NCI-H82 treated with DMSO at 0.1 percent for 48 hours (cell line): Measurements from ENCODE around the gene CSRNP3.
"Not testable (repeated sequence)": the region's sequence is repeated elsewhere in the genome, so short reads cannot be mapped to it uniquely, and the experiment has no call there.

Experiments used
- DNase-seq: peaks from one replicate; lab custom pipeline; 2025; ENCODE audit not compliant: unreplicated experiment; lab: John Stamatoyannopoulos, UW

CSRNP3 gene

DNA sequence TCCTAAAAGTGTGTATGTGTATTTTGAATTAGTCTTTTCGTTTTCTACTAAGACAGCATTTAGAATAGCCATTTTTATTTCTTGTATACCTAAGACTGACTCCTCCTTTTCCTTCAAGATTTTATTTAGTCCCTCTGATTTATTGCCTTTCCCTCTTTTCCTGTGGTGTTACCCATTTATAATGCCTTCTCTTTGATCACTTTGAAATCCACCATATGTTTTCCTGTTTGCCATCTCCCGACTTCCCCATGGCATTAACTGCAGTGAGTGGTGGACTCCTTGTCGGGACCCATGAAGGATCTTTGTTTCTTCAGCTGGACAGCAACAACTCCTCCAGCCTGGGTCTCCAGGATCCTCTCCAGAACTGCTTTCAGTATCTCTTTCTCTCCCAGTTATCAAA lies 160.7 kb downstream of the CSRNP3 start:
- DNase-seq, result no peak

DNA sequence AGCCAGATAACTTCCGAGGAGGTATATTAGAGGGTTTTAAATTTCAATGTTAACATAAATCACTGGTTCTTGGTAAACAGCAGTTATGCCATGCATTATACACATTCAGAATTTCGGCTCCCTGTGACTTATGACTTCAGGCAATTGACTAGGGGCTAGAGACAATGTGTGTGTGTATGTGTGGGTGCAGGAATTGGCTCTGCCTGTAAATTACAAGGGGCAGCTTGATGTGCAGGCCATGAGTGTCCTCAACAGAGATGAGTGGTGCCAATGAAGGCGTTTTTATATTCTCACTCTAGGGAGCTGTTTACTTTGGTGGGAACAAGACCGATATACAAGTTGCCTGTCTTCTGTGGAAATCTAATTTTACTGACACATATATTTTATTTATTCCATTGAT lies 161.6 kb downstream of the CSRNP3 start:
- no peak for DNase-seq

DNA sequence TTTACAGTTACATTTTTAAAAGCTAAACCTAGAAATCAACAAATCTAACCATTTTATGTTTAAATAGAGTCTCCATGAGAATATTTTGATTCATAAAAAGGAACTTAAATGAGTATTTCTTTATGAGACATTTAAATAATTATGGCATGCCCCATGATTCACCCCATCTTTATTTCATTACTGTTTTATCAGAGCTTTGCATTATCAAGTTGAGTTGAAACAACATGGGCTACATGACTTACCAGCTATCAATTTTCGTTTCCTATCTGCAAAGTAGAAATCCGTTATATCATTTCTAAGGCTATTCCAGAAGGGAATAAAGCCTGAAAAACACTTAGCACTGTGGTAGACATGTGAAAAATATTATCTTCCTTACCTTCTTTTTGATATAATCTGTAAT lies 163.1 kb downstream of the CSRNP3 start:
- no peak for DNase-seq

DNA sequence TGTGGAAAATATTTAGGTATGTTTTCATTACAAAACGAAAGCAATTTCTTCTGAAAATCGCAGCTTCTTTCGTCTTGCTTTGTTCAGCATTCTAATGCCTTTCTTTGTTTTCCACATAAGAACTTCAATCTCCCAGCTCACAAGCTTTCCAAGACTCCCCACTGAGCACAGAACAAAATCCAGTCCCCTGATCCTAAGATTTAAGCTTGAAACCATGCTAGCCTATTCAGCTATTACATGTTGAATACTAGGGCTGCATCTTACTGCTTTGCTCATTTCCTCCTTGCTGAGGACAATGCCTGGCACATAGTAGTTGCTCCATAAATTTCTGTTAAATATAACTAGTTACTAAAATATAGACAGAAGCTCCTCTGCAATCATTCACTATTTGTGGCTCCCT lies 163.9 kb downstream of the CSRNP3 start:
- no peak for DNase-seq

DNA sequence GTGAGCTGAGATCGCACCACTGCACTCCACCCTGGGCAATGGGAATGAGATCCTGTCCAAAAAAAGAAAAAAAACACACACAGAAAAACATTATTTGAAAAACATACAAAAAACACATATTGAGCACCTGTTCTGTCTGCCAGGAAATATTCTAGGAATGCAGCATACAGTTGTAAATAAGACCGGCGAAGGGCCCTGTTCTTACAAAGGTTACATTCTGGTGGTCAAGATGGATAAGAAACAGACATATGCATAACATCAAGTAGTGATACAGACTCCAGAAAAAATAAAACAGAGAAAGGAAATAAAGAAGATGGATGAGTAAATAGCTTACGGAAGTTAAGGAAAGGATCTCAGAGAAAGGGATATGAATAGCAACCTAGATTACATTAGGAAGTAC lies 164.8 kb downstream of the CSRNP3 start:
- no peak for DNase-seq

DNA sequence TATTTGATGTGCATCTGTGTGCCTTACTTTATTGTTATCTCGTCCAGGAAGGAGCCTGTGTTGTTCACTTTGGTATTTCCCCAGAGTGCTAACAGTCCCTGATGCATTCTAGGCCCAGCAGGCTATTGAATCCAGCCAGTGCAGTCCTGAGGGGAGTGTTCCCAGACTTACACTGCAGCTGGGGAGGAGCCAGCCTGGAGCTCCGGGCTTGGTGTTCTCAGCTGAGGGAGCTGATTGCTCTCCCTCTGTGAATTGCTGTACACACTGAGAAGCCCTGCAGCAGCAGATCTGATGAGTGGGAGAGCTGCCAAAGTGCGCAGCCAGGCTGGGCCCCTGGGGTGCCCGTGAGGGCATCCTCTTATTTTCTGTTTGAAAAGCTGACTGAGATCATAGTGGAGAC lies 165.4 kb downstream of the CSRNP3 start:
- DNase-seq, result no peak

DNA sequence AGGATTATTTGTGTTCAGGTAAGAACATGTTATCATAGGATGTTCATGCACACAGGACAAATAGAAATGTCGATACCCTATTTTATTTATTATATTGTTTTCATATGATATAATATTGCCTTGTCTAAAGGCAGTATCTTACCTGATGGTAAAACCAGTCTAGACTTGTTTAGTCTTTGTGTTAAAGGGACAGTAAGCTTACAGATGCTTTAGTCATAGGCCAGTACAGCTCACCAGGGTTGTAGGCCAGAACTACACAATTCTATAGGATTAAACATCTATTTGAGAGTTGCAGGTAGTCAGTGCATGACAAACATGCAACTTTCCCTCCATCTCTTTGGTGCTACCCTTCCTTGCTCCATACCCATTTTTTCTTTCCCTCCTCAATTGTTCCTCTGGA lies 166.0 kb downstream of the CSRNP3 start:
- no peak for DNase-seq

DNA sequence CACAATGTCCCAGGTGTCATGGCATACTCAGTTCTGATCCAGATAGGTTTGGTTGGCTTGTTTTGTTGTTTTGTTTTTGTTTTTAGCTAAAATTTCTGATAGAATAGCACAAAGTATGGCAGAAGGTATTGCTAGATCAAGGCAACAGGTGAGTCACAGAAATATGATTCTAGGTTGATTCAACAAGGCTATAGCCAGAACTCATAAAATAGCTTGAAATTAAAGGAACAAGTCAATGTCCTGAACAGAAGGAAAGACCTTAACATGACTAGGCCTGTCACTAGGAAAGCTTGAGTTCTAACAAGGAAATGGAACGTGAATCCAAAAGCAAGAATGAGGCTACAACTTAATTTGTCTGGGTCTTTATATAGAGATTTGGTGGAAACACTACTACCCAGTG lies 167.5 kb downstream of the CSRNP3 start:
- no peak for DNase-seq

DNA sequence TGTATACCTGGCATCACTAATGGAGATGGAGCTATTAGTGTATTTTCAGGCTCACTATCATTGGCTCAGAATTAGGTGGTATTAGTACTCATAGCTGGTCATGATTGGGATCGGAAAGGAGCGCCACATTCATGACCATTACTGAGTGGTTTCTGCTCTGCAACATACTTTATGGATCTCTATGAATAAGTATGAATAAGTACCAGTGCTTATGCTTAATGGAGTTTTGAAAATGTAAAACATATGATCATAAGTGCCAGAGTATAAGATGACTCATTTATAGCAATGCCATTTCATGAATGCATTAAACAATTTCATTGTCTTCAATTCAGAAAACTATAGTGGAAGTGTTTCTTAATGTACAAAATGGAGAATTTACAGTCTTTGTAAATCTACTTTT lies 167.9 kb downstream of the CSRNP3 start:
- no peak for DNase-seq

DNA sequence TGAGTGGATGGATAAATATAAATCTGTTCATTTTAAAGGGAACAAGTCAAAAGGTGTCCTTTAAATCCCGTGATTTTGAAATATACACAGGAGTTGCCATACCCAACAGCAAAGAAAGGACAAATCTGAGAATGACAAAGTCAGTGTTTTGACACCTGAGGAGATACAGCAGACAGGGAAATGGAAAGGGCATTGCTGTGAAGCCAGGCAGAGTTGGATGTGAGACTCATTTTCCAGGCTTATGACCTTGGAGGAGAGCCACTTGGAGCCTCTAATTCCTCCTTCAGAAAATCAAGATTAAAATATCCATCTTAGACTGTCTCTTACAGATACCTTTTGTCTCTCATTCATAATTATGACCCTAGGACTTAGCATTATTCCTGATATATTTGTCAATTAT lies 170.0 kb downstream of the CSRNP3 start:
- no peak for DNase-seq

DNA sequence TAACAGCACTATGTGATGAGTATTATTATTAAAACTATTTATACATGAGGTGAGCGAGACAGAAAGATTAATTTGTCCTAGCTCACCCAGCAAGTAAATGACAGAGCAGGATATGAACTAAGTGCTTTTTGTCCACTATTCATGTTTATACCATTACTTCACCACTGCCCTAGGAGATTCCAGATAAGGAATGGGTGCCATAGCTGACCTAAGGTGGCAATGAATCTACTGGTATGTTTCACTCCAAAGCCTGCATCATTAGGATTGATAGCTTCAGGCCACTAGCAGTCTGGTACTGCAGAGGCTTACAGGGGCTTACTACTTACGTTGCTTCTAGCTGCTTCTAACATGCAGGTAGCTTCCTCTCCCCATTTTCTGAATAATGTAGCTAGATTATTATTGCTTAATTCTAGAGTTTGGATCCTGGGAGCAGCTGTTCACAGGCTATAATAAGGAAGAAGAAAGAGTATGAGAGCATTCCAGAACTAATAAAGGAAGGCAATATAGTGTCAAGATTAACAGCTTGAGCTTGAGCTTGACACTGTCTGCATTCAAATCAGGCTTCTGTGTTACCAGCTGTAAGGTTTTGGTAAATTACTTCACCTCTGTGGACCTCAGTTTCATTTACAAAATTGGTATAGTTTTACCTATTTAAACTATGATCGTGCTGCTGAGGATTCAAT lies 170.9 kb downstream of the CSRNP3 start:
- DNase-seq, result no peak

DNA sequence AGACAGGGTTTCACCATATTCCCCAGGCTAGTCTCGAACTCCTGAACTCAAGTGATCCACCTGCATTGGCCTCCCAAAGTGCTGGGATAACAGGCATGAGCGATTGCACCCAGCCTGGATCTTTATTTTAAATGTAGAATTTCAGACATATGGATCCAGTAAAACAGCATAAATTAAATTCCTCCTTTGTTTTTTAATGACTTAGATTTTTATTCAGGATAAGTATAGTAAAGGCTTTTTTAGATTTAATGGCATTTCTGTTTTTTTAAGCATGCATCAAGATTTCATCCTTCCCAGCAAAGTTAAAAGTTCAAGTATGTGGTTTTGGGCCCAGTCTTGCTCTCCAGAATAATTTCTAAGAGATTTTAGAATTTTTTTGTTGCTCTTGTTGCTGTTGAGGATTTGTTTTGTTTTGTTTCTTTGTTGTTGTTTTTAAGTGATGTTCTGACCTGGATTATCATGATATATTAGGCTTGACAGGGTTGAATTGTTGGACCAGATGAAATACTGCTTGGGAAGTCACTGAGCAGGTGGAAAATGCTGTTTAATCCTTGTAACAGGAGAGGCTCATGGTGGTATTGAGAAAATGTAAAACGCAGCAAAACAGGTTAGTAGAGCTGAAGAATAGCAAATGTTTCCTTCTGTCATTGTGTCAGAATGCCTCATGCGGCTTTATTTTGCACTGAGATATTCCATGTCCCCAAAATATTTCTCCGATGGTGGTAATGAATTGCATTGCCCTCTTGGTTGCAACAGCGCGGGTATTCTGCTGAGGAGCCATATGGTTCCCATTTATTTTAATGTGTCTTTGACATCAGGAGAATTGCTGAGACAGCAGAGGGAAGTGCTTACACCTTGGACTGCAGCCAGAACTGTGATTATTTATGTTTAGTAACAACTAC lies 176.7 kb downstream of the CSRNP3 start:
- DNase-seq, result peak; percentile 96

DNA sequence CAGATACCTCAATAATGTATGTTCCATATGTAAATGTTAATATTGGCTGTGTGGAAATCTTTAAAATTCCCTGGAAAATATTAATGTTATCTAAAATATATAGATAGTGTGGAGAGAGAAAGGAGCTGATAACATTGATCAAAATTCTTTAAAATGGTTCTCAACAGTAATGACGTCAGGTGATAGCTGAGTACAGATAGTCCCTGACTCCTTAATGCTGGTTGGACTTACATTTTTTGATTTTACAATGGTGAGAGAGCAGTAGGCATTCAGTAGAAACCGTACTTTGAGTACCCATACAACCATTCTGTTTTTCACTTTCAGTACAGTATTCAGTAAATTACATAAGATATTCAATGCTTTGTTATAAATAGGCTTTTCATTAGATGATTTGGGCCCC lies 177.9 kb downstream of the CSRNP3 start:
- no peak for DNase-seq

DNA sequence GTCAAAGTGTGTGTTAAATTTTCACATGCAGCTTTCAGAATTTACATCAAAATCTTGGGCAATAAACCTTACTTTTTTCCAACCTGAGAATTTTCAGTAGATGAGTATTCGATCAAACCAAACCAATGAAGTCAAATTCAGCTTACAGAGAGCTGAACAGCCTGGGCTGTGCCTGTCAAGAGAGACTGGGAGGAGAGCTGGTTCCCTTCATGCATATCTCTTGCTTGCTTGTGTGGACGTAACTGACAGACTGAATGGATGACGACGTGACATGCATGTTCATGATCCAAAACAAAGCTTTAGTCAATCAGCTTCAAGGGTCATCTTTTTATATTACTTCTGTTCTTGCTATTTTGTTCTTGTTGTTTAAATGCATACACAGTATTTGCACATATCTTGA lies 179.3 kb downstream of the CSRNP3 start:
- no peak for DNase-seq

DNA sequence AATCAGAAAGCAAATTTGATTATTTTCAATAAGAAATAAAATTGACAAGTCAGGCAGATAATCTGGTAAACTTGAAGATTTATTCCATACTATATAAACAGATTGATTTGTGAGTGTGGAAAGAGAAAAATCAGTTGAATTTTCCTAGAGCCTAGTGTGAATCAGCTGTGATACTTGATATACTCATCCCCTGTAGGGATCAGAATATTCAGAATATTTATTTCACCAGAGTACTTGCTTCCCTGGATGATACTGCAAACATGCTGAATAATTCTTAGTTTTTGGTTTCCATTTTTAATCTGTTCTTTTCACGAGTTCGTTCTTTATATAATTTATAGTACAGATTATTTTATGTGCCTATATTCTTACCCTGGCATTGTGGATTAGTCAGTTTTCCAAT lies 181.7 kb downstream of the CSRNP3 start:
- DNase-seq, result no peak

DNA sequence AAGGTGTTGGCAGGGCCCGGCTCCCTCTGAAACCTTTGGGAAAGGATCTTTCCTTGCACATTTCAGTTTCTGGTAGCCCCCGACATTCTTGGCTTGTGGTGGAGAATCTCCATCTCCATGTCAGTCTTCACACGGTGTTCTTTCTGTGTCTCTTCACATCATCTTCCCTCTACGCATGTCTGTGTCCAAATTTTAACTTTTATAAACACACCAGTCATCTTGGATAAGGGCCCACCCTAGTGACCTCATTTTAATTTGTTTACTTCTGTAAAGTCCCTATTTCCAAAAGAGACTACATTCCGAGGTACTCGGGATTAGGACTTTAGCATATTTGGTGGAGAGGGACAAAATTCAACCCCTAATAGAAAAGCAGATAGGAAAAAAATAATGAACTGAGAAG lies 186.2 kb downstream of the CSRNP3 start:
- no peak for DNase-seq

DNA sequence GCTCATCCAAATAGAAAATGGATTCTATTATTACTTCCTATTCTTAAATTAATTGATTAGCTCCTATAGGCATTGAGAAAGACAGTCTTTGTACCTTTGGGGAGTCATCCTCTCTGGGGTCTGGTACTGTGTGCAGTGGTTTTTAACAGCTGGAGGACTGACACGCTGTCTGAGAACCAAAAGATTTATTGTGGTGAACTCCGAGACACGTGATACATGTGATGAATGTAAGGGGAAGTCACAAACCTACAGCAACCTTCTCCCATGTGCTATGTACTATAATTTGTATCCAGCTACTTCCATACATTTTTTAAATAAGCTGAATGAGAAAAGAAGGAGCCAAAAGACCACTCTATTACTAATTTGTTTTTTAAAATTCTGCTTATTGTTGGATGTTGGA lies 190.9 kb downstream of the CSRNP3 start:
- DNase-seq, result no peak

DNA sequence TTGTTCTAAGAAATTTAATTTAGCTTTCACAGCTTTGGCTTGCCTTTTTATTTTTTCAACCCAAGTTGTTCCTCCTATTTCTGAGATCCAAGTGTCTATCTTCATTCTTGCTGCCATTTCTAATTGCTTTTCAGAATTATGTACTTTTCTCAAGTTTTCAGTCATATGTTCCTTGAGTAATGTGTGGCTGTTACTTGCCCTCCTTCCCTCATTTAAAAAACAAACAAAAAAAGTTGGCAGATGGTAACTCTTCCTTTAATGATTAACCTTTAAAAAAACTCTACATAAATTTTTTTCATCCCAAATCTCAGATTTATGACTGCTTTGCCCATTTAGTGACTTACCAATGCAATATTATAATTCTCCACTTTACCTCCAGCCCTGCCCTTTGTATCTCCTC lies 193.2 kb downstream of the CSRNP3 start:
- DNase-seq, result no peak

DNA sequence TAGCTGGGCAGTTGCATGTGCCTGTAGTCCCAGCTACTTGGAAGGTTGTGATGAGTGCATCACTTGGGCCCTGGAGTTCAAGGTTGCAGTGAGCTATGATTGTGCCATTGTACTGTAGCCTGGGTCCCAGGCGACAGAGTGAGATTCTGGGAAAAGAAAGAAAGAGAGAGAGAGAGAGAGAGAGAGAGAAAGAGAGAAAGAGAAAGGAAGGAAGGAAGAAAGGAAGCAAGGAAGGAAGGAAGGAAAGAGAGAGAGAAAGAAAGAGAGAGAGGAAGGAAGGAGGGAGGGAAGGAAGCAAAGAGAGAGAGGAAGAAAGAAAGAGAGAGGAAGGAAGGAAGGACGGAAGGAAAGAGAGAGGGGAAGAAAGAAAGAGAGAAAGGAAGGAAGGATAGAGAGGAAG lies 196.1 kb downstream of the CSRNP3 start:
- no peak for DNase-seq

DNA sequence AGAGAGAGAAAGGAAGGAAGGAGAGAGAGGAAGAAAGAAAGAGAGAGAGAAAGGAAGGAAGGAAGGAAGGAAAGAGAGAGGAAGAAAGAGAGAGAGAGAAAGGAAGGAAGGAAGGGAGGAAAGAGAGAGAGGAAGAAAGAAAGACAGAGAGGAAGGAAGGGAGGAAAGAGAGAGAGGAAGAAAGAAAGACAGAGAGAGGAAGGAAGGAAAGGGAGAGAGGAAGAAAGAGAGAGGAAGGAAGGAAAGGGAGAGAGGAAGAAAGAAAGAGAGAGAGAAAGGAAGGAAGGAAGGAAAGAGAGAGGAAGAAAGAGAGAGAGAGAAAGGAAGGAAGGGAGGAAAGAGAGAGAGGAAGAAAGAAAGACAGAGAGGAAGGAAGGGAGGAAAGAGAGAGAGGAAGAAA lies 196.6 kb downstream of the CSRNP3 start:
- not testable (repeated sequence) for DNase-seq

DNA sequence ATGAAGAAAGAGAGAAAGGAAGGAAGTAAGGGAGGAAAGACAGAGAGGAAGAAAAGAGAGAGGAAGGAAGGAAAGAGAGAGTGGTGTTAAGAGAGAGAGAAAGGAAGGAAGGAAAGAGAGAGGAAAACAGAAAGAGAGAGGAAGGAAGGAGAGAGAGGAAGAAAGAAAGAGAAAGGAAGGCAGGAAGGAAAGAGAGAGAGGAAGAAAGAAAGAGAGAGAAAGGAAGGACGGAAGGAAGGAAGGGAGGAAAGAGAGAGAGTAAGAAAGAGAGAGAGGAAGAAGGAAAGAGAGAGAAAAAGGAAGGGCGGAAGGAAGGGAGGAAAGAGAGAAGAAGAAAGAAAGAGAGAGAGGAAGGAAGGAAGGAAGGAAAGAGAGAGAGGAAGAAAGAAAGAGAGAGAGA lies 197.1 kb downstream of the CSRNP3 start:
- DNase-seq, result no peak

DNA sequence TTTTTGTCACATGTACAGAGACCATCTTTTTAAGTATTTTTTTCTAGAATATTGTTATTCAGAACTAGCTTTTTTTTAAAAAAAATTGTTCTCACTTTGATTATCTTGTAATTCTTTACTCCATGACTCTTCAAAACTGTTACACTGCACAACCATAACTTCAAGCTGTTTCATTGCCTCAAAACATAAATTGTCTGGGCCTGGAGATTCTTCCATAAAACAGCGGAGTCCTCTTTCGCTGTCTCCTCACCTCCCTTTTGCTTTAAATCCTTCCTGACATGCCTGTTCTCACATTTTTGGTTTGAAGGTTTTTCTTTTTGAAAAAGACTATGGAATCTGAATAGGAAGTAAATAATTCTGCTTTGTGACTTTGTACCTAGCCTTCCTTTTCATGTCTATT lies 197.9 kb downstream of the CSRNP3 start:
- DNase-seq, result no peak

DNA sequence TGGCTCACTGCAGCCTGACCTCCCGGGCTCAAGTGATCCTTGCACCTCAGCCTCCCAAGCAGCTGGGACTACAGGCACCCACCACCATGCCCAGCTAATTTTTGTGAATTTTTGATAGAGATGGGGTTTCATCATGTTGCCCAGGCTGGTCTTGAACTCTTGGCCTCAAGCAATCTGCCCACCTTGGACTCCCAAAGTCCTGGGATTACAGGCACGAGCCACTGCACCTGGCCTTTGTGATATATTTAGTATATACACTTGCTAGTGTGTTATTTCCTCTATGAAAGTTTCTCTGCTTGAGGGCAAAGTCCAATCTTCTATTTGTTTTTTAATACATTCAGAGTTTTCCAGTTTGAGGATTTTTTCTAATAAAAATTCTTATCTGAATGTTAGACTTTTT lies 205.3 kb downstream of the CSRNP3 start:
- DNase-seq, result no peak
